Calu3 (cell line): ENCODE data around the gene OR5F1. TPM values are rescaled to one million over a fixed set of nuclear protein-coding genes. Genes with fewer than 3 reads are reported as not detected.

Source experiments
- BruUV-seq: library from RNA; stranded (reverse); fragments of 400-500 nt; replicated peaks from 2 replicates; lab custom pipeline; 2021; lab: Mats Ljungman, UMichigan
- CTCF ChIA-PET: fragments of 300-600 bp; sonication (Branson Sonifier 250); formaldehyde crosslinking; loops from one replicate; lab custom pipeline; 2022; ENCODE audit warnings: antibody characterized with exemption; lab: Charles Lee
- DNase-seq: peaks from one replicate; pipeline ENCODE4 v3.0.0; 2022
- H3K27ac Mint-ChIP-seq: one replicate; pipeline ENCODE4 v1.8.0; 2022; ENCODE audit warnings: mixed read lengths; ENCODE audit not compliant: unreplicated experiment
- H3K27me3 Mint-ChIP-seq: one replicate; pipeline ENCODE4 v1.8.0; 2022; ENCODE audit warnings: mixed read lengths; ENCODE audit not compliant: unreplicated experiment
- H3K36me3 Mint-ChIP-seq: one replicate; pipeline ENCODE4 v1.8.0; 2022; ENCODE audit warnings: mild to moderate bottlenecking, moderate library complexity, mixed read lengths; ENCODE audit not compliant: insufficient read depth, unreplicated experiment
- H3K4me1 Mint-ChIP-seq: one replicate; pipeline ENCODE4 v1.8.0; 2022; ENCODE audit warnings: mild to moderate bottlenecking, low read depth, mixed read lengths; ENCODE audit not compliant: unreplicated experiment
- H3K4me3 Mint-ChIP-seq: one replicate; pipeline ENCODE4 v1.8.0; 2022; ENCODE audit warnings: mild to moderate bottlenecking, low read depth, moderate library complexity, mixed read lengths; ENCODE audit not compliant: unreplicated experiment
- H3K9me3 Mint-ChIP-seq: one replicate; pipeline ENCODE4 v1.8.0; 2022; ENCODE audit warnings: low read depth, mixed read lengths; ENCODE audit not compliant: unreplicated experiment
- CTCF ChIP-seq: fragments of 200-600 bp; IDR thresholded peaks from one replicate; pipeline ENCODE4 v1.8.0; 2022; ENCODE audit warnings: antibody characterized with exemption; ENCODE audit not compliant: unreplicated experiment
- intact Hi-C: fragments of 100-400 bp; cut with micrococcal nuclease; formaldehyde crosslinking; loops from one replicate; pipeline ENCODE4 v1.10.0; 2022; ENCODE audit not compliant: unreplicated experiment
- total RNA-seq: library from RNA; stranded (reverse); gene quantifications from 2 replicates; pipeline ENCODE4 v1.2.3, GENCODE V29; 2022

The OR5F1 gene
- total RNA-seq, 1 experiment from 2014 or later, result not detected

- no peak overlapping the region for H3K27ac Mint-ChIP-seq
- CTCF ChIA-PET, result no interaction called here
- DNase-seq, result no peak
- H3K4me3 Mint-ChIP-seq, result no peak overlapping the region
- H3K36me3 Mint-ChIP-seq, result no peaks in the 10 kb centered on the region
- intact Hi-C loops, result no loop called here
- H3K27me3 Mint-ChIP-seq, result no peaks in the 10 kb centered on the region
- no peak for TF ChIP-seq CTCF
- no TSS peak for BruUV-seq
- H3K9me3 Mint-ChIP-seq, result peaks cover 18% of the 10 kb centered on the region
- no peaks in the 10 kb centered on the region for H3K4me1 Mint-ChIP-seq
Measured at GRCh38 chr11:55970935-55971334, 23.5 kb downstream of the OR5F1 start.

DNA sequence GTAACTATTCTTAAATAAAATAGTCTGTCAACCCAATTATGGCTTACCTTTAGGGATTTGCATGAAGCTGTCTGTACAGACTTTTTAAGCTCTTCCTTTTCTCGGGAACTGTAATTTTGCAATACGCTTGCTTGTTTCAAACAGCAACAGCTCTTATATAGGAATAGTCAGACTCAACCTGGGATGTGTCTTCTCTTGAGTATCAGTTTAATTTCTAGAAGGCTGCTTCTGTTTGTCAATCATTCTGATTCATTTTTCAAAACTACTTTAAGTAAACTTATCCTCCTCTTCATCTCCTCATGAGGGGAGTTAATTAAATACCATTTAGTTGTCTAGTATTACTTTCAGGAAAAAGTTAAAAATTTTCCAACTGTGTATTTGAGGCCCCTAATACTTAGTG is 24.6 kb downstream of the OR5F1 start, which contains the start of gene OR10AG1:
Gene OR10AG1 (minus strand): TSS at position 101 of the 400 bp plus-strand sequence. CDS start 38 bp downstream, at position 63.
- DNase-seq, result no peak
- Mint-ChIP-seq H3K36me3 (no peaks in the 10 kb centered on the region), H3K9me3 (peaks cover 18% of the 10 kb centered on the region), H3K27ac (no peak within 1 kb of the TSS), H3K27me3 (no peaks in the 10 kb centered on the region), H3K4me1 (no peaks in the 10 kb centered on the region), H3K4me3 (no peak within 1 kb of the TSS)
- CTCF ChIA-PET, result no interaction called here
- no peak for TF ChIP-seq CTCF
- intact Hi-C loops, result no loop called here
- no TSS peak for BruUV-seq

DNA sequence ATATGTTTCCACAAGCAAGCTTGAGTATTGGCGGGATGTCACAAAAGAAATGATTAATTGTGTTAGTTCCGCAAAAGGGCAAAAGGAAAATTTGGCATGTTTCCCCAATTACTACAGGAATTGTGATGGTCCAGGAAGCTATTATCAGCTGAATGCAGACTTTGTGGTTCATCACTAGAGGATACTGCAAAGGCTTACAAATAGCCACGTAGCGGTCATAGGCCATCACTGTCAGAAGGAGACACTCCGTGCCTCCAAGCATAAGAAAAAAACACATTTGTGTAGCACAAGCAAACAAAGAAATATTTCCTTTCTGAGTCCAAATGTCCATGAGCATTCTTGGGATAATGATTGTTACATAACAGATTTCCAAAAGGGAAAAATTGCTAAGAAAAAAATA is 26.5 kb downstream of the OR5F1 start:
- no TSS peak for BruUV-seq
- peaks cover 18% of the 10 kb centered on the region for H3K9me3 Mint-ChIP-seq
- DNase-seq, result no peak
- H3K27ac Mint-ChIP-seq, result no peak overlapping the region
- intact Hi-C loops, result no loop called here
- H3K4me1 Mint-ChIP-seq, result no peaks in the 10 kb centered on the region
- no peaks in the 10 kb centered on the region for H3K36me3 Mint-ChIP-seq
- no peak overlapping the region for H3K4me3 Mint-ChIP-seq
- no peak for TF ChIP-seq CTCF
- no peaks in the 10 kb centered on the region for H3K27me3 Mint-ChIP-seq
- CTCF ChIA-PET, result no interaction called here

DNA sequence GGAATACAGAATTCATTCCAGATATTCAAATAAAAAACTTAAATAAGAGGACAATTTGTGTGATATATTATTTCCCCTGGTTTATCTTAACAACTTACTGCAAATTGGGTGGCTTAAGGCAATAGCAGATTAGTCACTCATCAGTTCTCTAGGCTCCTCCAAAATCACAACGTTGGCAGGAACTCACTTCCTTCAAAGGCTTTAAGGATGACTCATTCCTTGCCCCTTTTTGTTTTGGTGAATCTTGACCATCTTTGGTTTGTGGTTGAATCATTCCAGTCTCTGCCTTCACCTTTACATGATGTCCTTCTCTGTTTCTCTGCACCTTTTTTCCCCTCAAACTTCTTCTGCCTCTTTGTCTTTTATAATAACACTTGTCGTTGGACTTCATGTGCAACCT is 28.0 kb downstream of the OR5F1 start:
- Mint-ChIP-seq H3K9me3 (peaks cover 11% of the 10 kb centered on the region), H3K4me3 (no peak overlapping the region), H3K36me3 (no peaks in the 10 kb centered on the region), H3K27ac (no peak overlapping the region), H3K4me1 (no peaks in the 10 kb centered on the region), H3K27me3 (no peaks in the 10 kb centered on the region)
- CTCF ChIA-PET, result no interaction called here
- TF ChIP-seq CTCF, result no peak
- intact Hi-C loops, result no loop called here
- BruUV-seq, result no TSS peak
- no peak for DNase-seq
